B cell (primary cell): ENCODE measurements around the gene TUBA4A.

Experiments used
- EZH2 ChIP-seq: IDR thresholded peaks from 2 replicates; pipeline ENCODE4 v1.6.1; 2012; ENCODE audit warnings: borderline replicate concordance, low read depth, mild to moderate bottlenecking, moderate library complexity, low read length; ENCODE audit not compliant: insufficient read depth, poor library complexity, severe bottlenecking
- TF ChIP-seq, protein P1 (sequence below): fragments of 200-600 bp; IDR thresholded peaks from one replicate; pipeline ENCODE4 v1.8.0; 2022; ENCODE audit warnings: antibody characterized with exemption, mild to moderate bottlenecking

DNA sequence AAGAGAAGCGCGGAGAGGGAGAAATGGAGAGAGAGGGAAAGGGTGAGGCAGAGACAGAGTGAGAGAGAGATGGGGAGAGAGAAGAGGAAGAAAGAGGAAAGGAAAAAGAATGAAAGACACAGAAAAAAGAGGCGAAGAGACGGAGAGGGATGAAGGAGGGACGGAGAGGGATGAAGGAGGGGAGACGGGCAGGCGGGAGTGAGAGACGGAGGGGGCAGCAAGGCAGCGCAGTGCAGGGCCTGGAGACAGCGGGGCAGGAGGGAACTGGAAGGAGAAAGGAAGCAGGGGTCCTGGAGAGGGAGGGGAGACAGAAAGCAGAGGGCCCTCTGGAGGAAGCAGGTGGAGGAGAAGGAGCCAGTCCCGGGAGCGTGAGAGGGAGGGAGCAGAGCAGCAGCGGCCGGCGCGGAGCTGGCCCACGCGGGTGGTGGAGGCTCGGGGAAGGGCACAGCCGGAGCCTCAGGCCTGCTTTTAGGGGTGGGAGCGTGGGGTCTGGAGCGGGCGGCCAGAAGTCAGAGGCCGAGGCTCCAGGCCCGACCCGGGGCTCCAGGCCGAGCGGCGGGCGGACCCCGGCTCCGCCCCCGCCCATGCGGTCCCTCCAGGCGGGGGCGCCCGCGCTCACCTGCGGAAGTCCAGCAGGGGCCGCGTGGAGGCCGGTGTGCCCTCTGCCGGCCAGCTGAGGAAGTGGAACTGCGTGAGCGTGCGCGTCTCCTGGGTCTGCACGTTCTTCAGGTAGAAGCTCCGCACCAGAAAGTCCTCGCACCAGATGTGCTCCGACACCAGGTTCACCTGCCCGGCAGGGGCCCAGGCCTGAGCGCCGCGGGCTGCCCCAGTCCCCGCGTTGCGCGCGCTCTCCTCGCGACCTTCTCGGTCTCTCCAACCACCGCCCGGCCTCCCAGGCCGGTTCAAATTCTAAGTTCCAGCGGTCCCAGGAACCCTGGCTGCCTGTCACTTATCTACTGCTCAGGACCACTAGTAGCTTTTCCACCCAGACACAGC lies 40.9 kb upstream of the TUBA4A start:
- TF ChIP-seq, protein P1, sequence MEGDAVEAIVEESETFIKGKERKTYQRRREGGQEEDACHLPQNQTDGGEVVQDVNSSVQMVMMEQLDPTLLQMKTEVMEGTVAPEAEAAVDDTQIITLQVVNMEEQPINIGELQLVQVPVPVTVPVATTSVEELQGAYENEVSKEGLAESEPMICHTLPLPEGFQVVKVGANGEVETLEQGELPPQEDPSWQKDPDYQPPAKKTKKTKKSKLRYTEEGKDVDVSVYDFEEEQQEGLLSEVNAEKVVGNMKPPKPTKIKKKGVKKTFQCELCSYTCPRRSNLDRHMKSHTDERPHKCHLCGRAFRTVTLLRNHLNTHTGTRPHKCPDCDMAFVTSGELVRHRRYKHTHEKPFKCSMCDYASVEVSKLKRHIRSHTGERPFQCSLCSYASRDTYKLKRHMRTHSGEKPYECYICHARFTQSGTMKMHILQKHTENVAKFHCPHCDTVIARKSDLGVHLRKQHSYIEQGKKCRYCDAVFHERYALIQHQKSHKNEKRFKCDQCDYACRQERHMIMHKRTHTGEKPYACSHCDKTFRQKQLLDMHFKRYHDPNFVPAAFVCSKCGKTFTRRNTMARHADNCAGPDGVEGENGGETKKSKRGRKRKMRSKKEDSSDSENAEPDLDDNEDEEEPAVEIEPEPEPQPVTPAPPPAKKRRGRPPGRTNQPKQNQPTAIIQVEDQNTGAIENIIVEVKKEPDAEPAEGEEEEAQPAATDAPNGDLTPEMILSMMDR, result peak; percentile 99
- no peak for TF ChIP-seq EZH2
